GM18511 (cell line): ENCODE data around the gene GNAZ.
A peak's percentile ranks its signal among the peaks of the same experiment; 100 is the strongest.
"Not testable (repeated sequence)": the region's sequence is repeated elsewhere in the genome, so short reads cannot be mapped to it uniquely, and the experiment has no call there.

Experiments
- ATAC-seq: cut with Tn5 transposase; IDR thresholded peaks from one replicate; pipeline ENCODE4 v1.9.1; 2021; ENCODE audit warnings: mild to moderate bottlenecking, moderate library complexity; ENCODE audit not compliant: unreplicated experiment

The GNAZ gene

GRCh38 chr22:23129149-23129548 is 58.8 kb downstream of the GNAZ start:
- no peak for ATAC-seq

GRCh38 chr22:23130697-23131096 is 60.4 kb downstream of the GNAZ start:
- ATAC-seq: no peak

- ATAC-seq: no peak
Observed at GRCh38 chr22:23131931-23132330, 61.6 kb downstream of the GNAZ start.

- ATAC-seq: no peak
Observed at GRCh38 chr22:23132376-23133091, 62.2 kb downstream of the GNAZ start.

- ATAC-seq: no peak
Observed at GRCh38 chr22:23133922-23134321, 63.6 kb downstream of the GNAZ start.

GRCh38 chr22:23136991-23137390 is 66.7 kb downstream of the GNAZ start:
- ATAC-seq: not testable (repeated sequence)

GRCh38 chr22:23137468-23137867 is 67.1 kb downstream of the GNAZ start:
- no peak for ATAC-seq

- ATAC-seq: peak; percentile 63
Observed at GRCh38 chr22:23137905-23138561, 67.7 kb downstream of the GNAZ start.

- no peak for ATAC-seq
Observed at GRCh38 chr22:23138584-23139435, 68.5 kb downstream of the GNAZ start.

GRCh38 chr22:23140385-23140784 is 70.1 kb downstream of the GNAZ start:
- no peak for ATAC-seq

GRCh38 chr22:23142546-23143105 is 72.3 kb downstream of the GNAZ start:
- no peak for ATAC-seq

GRCh38 chr22:23143119-23143518 is 72.8 kb downstream of the GNAZ start:
- no peak for ATAC-seq

- no peak for ATAC-seq
Observed at GRCh38 chr22:23144432-23144831, 74.1 kb downstream of the GNAZ start.

GRCh38 chr22:23144932-23145877 is 74.9 kb downstream of the GNAZ start, which contains the start of gene RAB36:
TSS of gene RAB36 (plus strand) at chr22:23145477. CDS start at chr22:23146617, 1,140 bp downstream.
- no peak for ATAC-seq

- no peak for ATAC-seq
Observed at GRCh38 chr22:23145878-23146470, 75.7 kb downstream of the GNAZ start.

GRCh38 chr22:23146478-23147205 is 76.3 kb downstream of the GNAZ start:
- no peak for ATAC-seq

GRCh38 chr22:23147617-23148387 is 77.5 kb downstream of the GNAZ start:
- ATAC-seq: no peak

- no peak for ATAC-seq
Observed at GRCh38 chr22:23149743-23150238, 79.5 kb downstream of the GNAZ start.
